ENCODE measurements around the gene SYNGR4.

Gene SYNGR4

GRCh38 chr19:48396824-48397176, 32.6 kb downstream of the SYNGR4 start:
- no peak for DNase-seq (ENCODE audit: low spot score)

- no peak for DNase-seq (ENCODE audit: low spot score)
Measured at GRCh38 chr19:48397263-48398101, 33.3 kb downstream of the SYNGR4 start.

- DNase-seq (ENCODE audit: low spot score) = no peak
Measured at GRCh38 chr19:48398102-48398374, 33.9 kb downstream of the SYNGR4 start.

- DNase-seq (ENCODE audit: low spot score) = peak; percentile 73
Measured at GRCh38 chr19:48398375-48399235, 34.4 kb downstream of the SYNGR4 start.

GRCh38 chr19:48400018-48400742, 36.0 kb downstream of the SYNGR4 start:
- peak; percentile 32 for DNase-seq (ENCODE audit: low spot score)

- no peak for DNase-seq (ENCODE audit: low spot score)
Measured at GRCh38 chr19:48401287-48401686, 37.1 kb downstream of the SYNGR4 start.

GRCh38 chr19:48403606-48404005, 39.4 kb downstream of the SYNGR4 start:
- no peak for DNase-seq (ENCODE audit: low spot score)

GRCh38 chr19:48405010-48405659, 41.0 kb downstream of the SYNGR4 start:
- DNase-seq (ENCODE audit: low spot score) = no peak

- no peak for DNase-seq (ENCODE audit: low spot score)
Measured at GRCh38 chr19:48405850-48406249, 41.7 kb downstream of the SYNGR4 start.

- DNase-seq (ENCODE audit: low spot score) = no peak
Measured at GRCh38 chr19:48413879-48414587, 49.9 kb downstream of the SYNGR4 start.

- DNase-seq (ENCODE audit: low spot score) = peak; percentile 79
Measured at GRCh38 chr19:48415395-48415794, 51.2 kb downstream of the SYNGR4 start.

GRCh38 chr19:48415806-48416221, 51.6 kb downstream of the SYNGR4 start:
- DNase-seq (ENCODE audit: low spot score) = no peak

- no peak for DNase-seq (ENCODE audit: low spot score)
Measured at GRCh38 chr19:48417421-48417820, 53.3 kb downstream of the SYNGR4 start.

GRCh38 chr19:48418317-48419064, 54.3 kb downstream of the SYNGR4 start:
- DNase-seq (ENCODE audit: low spot score) = no peak

- DNase-seq (ENCODE audit: low spot score) = peak; percentile 39
Measured at GRCh38 chr19:48419158-48419920, 55.2 kb downstream of the SYNGR4 start.

GRCh38 chr19:48421548-48421947, 57.4 kb downstream of the SYNGR4 start:
- no peak for DNase-seq (ENCODE audit: low spot score)

GRCh38 chr19:48424694-48425219, 60.6 kb downstream of the SYNGR4 start:
- no peak for DNase-seq (ENCODE audit: low spot score)

Data from hematopoietic multipotent progenitor cell treated with erythropoietin and hydrocortisone succinate and interleukin-3 and kit ligand, for 15 days (in vitro differentiated cells).